ENCODE measurements around the gene KATNAL2. TPM values are rescaled to one million over a fixed set of nuclear protein-coding genes. Genes with fewer than 3 reads are reported as not detected.
A peak's percentile ranks its signal among the peaks of the same experiment; 100 is the strongest.

KATNAL2 gene
- total RNA-seq, 2 donors from 2014 or later: 4.2 to 6.4 TPM

DNA sequence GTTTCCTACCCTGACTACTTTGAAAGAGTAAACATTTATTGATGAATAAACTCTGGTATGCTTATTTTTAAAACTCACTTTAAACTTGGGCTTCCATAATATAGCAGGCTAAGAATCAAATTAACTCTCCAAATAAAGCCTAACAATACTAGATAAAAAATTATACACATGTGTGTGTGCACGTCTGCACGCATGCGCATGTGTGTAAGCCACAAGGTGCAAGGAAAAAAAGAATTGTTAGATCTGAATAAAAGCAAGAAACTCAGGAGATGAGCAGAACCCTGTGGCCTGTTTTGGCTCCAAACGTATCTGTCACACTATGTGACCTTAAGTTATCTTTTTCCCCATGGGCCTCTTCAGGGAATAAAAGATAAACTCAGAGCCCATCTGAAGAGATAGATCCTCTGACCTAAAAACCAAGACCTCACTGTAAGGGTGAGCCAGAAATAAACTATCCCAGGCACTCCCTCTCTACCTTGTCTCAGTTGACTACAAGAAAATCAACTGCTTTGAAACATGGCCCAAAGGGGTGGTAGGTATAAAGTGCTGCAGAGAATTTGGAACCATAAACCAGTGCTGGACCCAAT lies 226.6 kb downstream of the KATNAL2 start:
- Histone ChIP-seq H3K36me3 (ENCODE audit: control insufficient read depth, insufficient read depth, low read length) (peaks cover 4% of the 10 kb centered on the region), H3K4me1 (ENCODE audit: control insufficient read depth, insufficient read depth, low read length) (no peaks in the 10 kb centered on the region), H3K9ac (ENCODE audit: extremely low read depth, low read length, poor library complexity, severe bottlenecking) (no peak overlapping the region), H3K9me3 (ENCODE audit: control insufficient read depth, low read length) (no peaks in the 10 kb centered on the region), H3K4me3 (ENCODE audit: low read length) (no peak overlapping the region), H3K27me3 (ENCODE audit: control insufficient read depth, insufficient read depth, low read length, poor library complexity, severe bottlenecking) (no peaks in the 10 kb centered on the region), H3K27ac (ENCODE audit: low read depth, low read length) (no peak overlapping the region)
- no peak overlapping the region for H3K27ac Mint-ChIP-seq
- WGBS, 2 experiments (ENCODE audit: insufficient coverage in 1 of 2, insufficient read length in 1 of 2): 82 to 93% methylated on average over 3 to 4 of the region's 4 CpGs
- peaks cover 18% of the 10 kb centered on the region for H3K36me3 Mint-ChIP-seq (ENCODE audit: low read depth)
- DNase-seq: no peak
- no peaks in the 10 kb centered on the region for H3K4me1 Mint-ChIP-seq
- H3K4me3 Mint-ChIP-seq: no peak overlapping the region
- TF ChIP-seq CTCF (conservative IDR thresholded peaks at IDR 0.05): no peak
- no peaks in the 10 kb centered on the region for H3K27me3 Mint-ChIP-seq (ENCODE audit: insufficient read depth)
- no peaks in the 10 kb centered on the region for H3K9me3 Mint-ChIP-seq

DNA sequence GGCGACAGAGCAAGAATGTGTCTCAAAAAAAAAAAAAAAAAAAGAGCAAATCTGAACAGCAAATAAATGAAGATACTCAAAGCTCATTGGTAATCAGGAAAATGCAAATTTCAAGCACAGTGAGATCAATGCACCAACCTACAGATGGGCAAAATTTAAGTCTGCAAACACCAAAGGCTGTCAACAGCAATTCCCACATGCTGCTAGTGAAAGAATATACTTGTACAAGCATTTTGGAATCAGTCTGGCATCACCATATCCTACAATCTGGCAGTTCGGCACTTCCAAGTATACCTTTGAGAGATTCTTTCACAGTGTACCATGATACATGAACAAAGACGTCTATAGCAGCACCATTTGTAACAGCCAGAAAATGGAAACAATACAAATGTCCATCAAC lies 228.8 kb downstream of the KATNAL2 start:
- no peak overlapping the region for H3K9ac ChIP-seq (ENCODE audit: extremely low read depth, low read length, poor library complexity, severe bottlenecking)
- TF ChIP-seq CTCF (conservative IDR thresholded peaks at IDR 0.05): no peak
- H3K4me1 ChIP-seq (ENCODE audit: control insufficient read depth, insufficient read depth, low read length): no peaks in the 10 kb centered on the region
- no peak overlapping the region for H3K27ac ChIP-seq (ENCODE audit: low read depth, low read length)
- Mint-ChIP-seq H3K27me3 (ENCODE audit: insufficient read depth) (no peaks in the 10 kb centered on the region), H3K4me3 (no peak overlapping the region), H3K4me1 (peaks cover 8% of the 10 kb centered on the region), H3K9me3 (no peaks in the 10 kb centered on the region), H3K36me3 (ENCODE audit: low read depth) (peaks cover 8% of the 10 kb centered on the region), H3K27ac (no peak overlapping the region)
- no peaks in the 10 kb centered on the region for H3K9me3 ChIP-seq (ENCODE audit: control insufficient read depth, low read length)
- no peaks in the 10 kb centered on the region for H3K36me3 ChIP-seq (ENCODE audit: control insufficient read depth, insufficient read depth, low read length)
- no peak for DNase-seq
- no peak overlapping the region for H3K4me3 ChIP-seq (ENCODE audit: low read length)
- no peaks in the 10 kb centered on the region for H3K27me3 ChIP-seq (ENCODE audit: control insufficient read depth, insufficient read depth, low read length, poor library complexity, severe bottlenecking)
- 92 to 94% methylated on average over 2 to 3 of the region's 3 CpGs for WGBS, 2 experiments (ENCODE audit: insufficient coverage in 1 of 2, insufficient read length in 1 of 2)

GRCh38 chr18:47149457-47150028 lies 232.1 kb downstream of the KATNAL2 start:
- Mint-ChIP-seq H3K27me3 (ENCODE audit: insufficient read depth) (no peaks in the 10 kb centered on the region), H3K4me1 (peaks cover 12% of the 10 kb centered on the region), H3K36me3 (ENCODE audit: low read depth) (peaks cover 9% of the 10 kb centered on the region), H3K27ac (peak overlapping the region; percentile 96), H3K9me3 (no peaks in the 10 kb centered on the region), H3K4me3 (peak overlapping the region; percentile 93)
- TF ChIP-seq CTCF (conservative IDR thresholded peaks at IDR 0.05): no peak
- WGBS, 2 experiments (ENCODE audit: insufficient coverage in 1 of 2, insufficient read length in 1 of 2): 19 to 32% methylated on average over 9 to 12 of the region's 12 CpGs
- no peaks in the 10 kb centered on the region for H3K4me1 ChIP-seq (ENCODE audit: control insufficient read depth, insufficient read depth, low read length)
- H3K27ac ChIP-seq (ENCODE audit: low read depth, low read length): peak overlapping the region; percentile 90
- peaks cover 10% of the 10 kb centered on the region for H3K36me3 ChIP-seq (ENCODE audit: control insufficient read depth, insufficient read depth, low read length)
- H3K27me3 ChIP-seq (ENCODE audit: control insufficient read depth, insufficient read depth, low read length, poor library complexity, severe bottlenecking): no peaks in the 10 kb centered on the region
- H3K9ac ChIP-seq (ENCODE audit: extremely low read depth, low read length, poor library complexity, severe bottlenecking): peak overlapping the region; percentile 67
- DNase-seq: peak; percentile 64
- peak overlapping the region; percentile 99 for H3K4me3 ChIP-seq (ENCODE audit: low read length)
- H3K9me3 ChIP-seq (ENCODE audit: control insufficient read depth, low read length): no peaks in the 10 kb centered on the region

Measured in endodermal cell (in vitro differentiated cells).